ENCODE measurements around the gene ATP8B2.
"Not testable (repeated sequence)": the region's sequence is repeated elsewhere in the genome, so short reads cannot be mapped to it uniquely, and the experiment has no call there.

ATP8B2 gene

DNA sequence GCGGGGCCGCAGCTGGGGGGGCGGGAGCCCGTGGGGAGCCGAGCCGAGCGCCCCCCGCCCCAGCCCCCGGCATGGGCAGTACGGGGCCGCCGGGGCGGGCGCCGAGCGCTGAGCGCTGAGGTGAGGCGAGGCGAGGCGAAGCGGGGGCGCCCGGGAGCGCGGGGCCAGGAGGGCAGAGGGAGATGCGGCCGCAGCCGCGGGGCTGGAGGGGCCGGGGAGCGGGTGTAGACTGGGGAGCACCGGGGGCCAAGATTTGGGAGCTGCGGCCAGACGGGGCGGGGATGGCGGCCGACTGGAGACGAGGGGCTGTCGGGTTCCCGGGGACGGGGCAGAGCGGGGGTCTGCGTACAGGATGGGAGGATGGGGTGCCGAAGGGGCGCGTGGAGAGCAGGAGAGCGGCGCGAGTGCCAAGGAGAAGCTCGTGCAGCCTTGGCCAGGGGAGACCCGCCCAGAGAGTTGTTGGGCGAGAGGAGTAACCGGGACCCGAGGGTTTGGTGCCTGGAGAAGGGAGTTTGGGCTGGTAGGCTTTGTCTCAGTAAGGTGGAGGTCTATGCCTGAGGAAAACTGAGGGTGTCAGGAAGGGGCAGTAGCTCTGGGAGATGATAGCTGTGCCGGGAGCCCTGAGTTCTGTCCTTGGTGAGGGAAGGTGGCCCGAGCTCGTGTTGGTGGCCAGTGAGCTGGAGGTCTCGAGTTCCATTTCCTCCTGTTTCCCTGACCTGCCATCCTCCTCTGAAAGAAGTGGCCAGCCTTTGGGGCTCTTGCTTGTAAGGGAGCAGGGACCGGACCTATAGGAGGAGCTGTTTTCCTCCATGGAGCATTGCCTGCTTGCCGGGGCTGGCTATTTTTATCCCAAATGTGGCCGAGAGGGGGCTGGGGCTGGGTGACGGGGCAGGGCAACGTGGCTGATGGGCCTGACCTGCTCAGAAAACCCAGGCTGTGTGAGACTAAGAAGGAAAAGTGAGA, 539 bp downstream of the ATP8B2 start:
- in situ Hi-C loops (cut with HindIII; ENCODE audit: low sequenced_read_pairs): no loop called here

DNA sequence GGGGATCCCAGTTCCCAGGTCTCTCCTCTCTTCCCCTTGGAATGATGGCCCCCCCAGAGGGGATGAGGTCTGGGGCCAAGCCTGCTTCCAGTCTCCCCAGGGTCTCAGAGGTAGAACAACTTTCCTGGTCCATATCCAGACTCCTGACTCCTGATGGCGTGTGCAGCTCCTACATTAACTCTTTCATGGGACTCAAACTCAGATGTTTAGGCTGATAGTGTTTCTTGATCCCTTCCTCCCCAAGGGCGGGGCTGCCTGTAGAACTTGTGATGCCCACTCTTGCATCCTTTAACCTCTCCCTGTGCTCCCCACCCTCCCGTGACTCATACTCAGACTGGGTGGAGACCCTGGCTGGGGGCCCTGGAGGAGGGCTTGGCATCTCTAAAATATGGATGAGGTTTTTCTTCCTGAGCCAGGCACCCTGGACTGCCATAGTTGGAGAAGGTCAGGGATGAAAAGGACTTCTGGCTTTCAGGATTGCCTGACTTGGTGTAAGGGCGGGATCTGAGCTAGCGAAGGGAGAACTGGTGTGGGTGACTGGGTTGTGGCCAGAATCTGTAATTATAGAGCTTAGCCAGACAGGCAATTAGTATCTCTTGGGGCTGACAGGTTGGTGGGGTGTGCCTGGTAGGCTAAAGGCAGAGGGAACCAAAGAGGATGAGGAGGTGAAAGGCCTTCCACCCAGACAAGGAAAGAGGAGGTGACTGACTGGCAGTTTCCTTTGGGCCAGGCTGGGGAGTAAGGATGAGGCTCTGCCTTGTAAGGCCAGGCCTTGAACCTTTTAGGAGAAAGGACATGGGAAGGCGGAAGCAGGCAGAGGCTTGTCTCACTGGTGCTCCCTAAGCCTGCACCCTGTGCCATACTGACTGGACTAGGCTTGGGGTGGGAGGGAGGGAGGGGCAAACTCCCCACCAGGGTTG, 1.5 kb downstream of the ATP8B2 start:
- in situ Hi-C loops (cut with HindIII; ENCODE audit: low sequenced_read_pairs): no loop called here

DNA sequence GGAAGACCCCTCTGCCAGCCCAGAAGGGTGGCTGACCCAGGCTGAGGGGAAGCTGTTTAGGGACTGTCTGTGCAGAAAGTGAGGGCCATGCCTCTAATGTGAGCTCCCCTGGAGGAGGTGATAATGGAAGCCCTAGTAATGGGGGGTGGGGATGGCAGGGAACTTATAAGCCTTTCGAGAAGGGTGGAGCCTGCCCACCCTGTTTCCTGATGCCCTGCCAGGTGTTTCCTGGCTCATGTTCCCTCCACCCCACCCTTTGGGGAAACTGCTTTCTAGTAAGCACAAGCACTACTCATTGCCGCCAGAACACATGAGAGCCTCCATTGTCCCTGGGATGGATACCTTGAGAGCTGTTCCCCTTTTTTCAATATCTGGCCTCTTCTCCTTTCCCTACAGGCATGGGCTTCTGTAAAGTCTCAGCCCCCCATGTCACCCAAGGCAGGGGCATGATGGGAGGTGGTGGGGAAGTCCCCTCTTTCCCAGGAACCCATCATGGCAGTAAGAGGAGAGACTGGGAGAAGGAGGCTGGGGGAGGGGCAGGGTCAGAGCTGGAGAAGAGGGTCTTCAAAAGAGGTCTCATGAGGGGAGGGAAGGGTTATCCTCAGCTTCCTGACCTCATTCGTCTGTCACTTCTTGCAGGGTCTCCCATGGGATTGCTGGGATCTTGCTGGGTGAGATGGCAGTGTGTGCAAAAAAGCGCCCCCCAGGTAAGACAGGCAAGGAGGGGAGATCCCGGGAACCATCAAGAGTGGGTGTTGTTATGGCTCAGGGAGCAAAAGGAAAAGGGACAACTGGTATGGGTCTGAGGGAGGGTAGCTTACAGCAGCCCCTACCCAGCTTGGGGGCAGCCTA, 2.4 kb downstream of the ATP8B2 start:
- in situ Hi-C loops (cut with HindIII; ENCODE audit: low sequenced_read_pairs): no loop called here

DNA sequence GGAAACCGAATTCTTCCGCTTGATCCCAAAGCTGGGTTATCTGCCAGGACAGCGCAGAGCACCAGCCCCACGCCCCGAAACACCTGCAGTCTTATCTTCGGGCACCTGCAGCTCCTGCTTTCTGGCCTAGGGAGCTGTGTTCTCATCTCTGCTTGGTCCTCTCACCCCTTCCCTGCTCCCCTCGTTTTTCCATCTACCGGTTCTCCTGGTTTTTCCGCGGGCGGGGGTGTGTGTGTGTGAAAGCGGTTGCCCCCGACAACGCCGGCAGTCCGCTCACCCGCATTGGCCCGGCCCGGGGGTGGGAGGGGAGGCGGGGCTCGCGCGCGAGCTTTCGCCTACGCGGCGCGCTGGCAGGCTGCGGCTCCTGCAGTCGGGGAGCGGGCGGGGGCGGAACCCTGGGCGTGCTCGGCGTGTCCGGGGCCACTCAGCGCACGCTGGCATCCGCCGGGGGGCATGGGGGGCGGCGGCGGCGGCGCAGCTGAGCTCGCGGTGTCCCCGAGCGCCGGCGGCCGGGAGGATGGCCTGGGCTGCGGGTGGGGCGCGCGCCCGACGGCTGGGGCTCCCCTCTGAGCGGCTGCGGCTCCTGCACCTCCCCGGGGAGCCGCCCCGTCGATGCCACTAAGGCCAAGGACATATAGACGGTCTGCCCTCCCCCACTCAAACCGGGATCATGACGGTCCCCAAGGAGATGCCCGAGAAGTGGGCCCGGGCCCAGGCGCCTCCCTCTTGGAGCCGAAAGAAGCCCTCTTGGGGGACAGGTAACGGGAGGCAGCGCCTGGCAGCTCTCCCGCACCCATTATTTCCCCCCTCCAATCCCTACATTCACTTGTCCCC, 3.2 kb downstream of the ATP8B2 start:
- in situ Hi-C loops (cut with HindIII; ENCODE audit: low sequenced_read_pairs): no loop called here

GRCh38 chr1:154329152-154329521, 3.8 kb downstream of the ATP8B2 start:
- in situ Hi-C loops (cut with HindIII; ENCODE audit: low sequenced_read_pairs): no loop called here

DNA sequence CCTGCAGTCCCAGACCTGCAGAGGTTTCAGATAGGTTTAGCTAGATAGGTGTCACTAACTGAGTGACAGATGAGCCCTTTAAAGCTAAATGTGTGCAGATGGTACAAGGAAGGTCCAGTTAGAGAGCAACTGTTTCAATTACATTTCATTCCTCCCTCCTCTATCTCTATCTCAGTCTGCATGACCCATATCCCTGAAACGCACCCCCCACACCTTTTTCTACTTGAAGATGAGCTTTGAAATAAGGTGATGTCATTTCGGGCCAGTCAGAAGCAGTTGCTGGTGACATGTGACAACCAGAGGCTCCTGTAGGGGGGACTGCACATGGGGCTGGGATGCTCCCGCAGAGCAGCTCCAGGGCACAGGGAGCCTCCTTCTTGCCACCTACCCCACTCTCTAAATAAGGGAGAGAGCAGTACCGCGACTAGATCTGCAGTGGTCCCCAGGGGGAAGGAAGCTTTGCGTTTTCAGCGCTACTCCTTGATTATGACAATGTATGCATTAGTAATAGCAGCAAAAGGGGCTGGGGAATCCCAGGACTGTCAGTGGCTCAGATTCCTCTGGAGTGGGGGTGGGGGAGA, 4.3 kb downstream of the ATP8B2 start:
- in situ Hi-C loops (cut with HindIII; ENCODE audit: low sequenced_read_pairs): no loop called here

- in situ Hi-C loops (cut with HindIII; ENCODE audit: low sequenced_read_pairs): no loop called here
These were observed 5.3 kb downstream of the ATP8B2 start for GRCh38 chr1:154330669-154331068.

DNA sequence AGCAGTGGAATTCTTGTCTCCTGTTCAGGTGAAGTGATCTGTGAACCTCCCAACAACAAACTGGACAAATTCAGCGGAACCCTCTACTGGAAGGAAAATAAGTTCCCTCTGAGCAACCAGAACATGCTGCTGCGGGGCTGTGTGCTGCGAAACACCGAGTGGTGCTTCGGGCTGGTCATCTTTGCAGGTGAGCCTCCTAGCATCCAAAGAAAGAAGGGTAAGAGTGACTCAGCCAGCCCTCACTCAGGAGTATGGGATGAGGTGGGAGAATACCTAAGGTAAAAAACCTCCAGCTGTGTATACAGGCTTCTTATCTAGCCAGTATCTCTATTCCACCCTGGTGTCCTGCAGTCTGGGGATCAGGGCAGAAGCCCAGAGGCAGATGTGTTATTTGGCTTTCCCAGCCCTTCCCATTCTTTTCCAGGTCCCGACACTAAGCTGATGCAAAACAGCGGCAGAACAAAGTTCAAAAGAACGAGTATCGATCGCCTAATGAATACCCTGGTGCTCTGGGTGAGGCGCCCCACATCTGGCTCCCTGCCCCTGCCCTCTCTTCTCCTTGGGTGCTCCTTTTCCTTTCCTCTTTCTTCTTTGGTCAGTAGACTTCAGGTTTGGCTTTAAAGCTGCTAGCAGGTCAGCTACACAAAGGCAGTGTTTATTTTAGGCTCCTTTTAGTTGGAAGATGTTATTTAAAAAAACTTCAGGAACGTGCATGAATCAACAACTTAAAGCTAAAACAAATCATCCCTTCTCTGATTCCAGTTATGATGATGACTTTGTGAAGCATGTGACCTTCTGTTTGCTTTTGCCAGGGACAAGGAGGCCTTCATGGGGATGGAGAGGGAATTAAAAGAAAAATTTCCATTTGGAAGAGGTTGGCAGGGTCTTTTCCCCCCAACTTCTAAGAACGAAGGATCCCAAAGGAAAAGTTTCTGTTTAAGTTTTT, 9.0 kb downstream of the ATP8B2 start:
- in situ Hi-C loops (cut with HindIII; ENCODE audit: low sequenced_read_pairs): no loop called here

DNA sequence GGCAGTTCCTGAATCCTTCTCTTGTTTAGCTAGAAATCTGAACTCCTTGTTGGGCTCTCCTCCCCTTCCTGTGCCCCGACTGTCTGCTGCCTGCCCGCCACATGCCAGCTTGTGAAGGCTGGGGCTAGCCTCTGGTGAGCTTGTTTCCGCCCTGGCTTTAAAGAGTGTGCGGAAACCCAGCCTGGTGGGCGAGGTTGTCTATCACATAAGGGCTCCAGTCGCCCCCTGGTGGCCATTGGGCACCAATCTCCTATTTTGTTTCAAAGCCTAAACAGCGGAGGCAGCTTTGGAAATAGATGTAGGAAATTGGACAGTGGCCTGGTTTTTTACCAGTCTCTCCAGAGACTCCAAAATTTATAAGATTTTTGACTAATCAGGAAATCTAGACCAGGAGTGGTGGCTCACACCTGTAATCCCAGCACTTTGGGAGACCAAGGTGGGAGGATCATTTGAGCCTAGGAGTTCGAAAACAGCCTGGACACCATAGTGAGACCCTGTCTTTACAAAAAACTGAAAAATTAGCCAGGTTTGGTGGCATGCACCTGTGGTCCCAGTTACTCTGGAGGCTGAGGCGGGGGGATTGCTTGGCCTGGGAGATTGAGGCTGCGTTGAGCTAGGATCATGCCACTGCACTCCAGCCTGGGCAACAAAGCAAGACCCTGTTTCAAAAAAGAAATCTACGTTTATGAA, 9.8 kb downstream of the ATP8B2 start:
- in situ Hi-C loops (cut with HindIII; ENCODE audit: low sequenced_read_pairs): no loop called here

GRCh38 chr1:154337253-154337894, 12.0 kb downstream of the ATP8B2 start:
- in situ Hi-C loops (cut with HindIII; ENCODE audit: low sequenced_read_pairs): no loop called here

GRCh38 chr1:154338875-154339274, 13.6 kb downstream of the ATP8B2 start:
- in situ Hi-C loops (cut with HindIII; ENCODE audit: low sequenced_read_pairs): no loop called here

DNA sequence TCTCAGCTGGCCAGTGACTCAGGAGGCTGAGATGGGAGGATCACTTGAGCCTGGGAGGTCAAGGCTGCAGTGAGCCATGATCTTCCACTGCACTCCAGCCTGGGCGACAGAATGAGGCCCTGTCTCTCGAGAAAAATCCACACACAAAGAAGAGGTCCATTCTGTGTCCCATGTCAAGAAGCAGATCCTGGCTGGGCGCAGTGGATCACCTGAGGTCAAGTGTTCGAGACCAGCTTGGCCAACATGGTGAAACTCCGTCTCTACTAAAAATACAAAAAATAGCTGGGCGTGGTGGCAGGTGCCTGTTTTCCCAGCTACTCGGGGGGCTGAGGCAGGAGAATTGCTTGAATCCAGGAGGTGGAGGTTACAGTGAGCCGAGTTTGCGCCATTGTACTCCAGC, 16.0 kb downstream of the ATP8B2 start:
- in situ Hi-C loops (cut with HindIII; ENCODE audit: low sequenced_read_pairs): not testable (repeated sequence)

DNA sequence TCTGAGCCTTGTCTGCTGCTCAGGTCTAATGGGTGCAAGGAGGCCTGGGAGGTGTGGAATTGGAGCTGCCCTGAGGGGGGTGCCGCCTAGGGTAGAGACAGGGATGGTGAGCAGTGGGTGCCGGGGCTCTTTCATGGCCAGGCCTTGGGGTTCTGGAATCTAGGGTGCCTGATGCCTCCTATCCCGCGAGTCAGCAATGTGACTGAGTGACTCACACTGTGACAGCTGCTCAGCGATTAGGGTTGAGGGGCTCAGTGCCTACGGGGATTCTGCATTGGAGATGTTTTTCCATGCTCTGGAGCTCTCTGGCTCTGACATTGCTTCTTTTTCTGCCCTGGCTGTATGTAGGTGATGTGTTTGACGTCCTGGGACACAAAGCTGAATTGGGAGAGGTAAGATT, 16.8 kb downstream of the ATP8B2 start:
- in situ Hi-C loops (cut with HindIII; ENCODE audit: low sequenced_read_pairs): no loop called here

DNA sequence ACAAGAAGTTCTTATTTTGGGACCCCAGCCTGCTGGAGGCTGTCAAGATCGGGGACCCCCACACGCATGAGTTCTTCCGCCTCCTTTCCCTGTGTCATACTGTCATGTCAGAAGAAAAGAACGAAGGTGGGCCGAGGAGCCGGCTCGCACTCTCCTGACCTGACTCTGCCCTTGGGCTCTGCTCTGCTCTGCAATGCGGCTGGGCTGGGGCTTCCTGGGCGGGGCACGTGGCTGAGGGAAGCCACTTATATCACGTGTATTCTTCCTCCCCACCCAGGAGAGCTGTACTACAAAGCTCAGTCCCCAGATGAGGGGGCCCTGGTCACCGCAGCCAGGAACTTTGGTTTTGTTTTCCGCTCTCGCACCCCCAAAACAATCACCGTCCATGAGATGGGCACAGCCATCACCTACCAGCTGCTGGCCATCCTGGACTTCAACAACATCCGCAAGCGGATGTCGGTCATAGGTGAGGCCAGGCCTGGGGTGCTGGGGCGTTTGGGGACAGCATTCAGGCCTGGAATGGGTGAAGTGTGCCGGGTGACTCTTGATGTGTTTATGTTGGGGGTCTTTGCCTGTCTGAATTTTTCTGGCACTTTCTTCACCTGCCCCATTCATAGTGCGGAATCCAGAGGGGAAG, 17.6 kb downstream of the ATP8B2 start:
- in situ Hi-C loops (cut with HindIII; ENCODE audit: low sequenced_read_pairs): no loop called here

- in situ Hi-C loops (cut with HindIII; ENCODE audit: low sequenced_read_pairs): no loop called here
These were observed 19.9 kb downstream of the ATP8B2 start for GRCh38 chr1:154344977-154345837.

Measured in DLD1 (cell line).